VCaP (cell line): ENCODE results near the gene HBS1L.

ENCODE experiments used
- H3K27ac ChIP-seq: fragments of 450-650 bp; 2 replicates; pipeline ENCODE4 v1.5.1; 2017
- TF ChIP-seq, protein P1 (sequence below): fragments of 450-650 bp; conservative IDR thresholded peaks from 2 replicates; pipeline ENCODE4 v1.5.1; 2017; ENCODE audit warnings: mild to moderate bottlenecking, moderate library complexity

Gene HBS1L

DNA sequence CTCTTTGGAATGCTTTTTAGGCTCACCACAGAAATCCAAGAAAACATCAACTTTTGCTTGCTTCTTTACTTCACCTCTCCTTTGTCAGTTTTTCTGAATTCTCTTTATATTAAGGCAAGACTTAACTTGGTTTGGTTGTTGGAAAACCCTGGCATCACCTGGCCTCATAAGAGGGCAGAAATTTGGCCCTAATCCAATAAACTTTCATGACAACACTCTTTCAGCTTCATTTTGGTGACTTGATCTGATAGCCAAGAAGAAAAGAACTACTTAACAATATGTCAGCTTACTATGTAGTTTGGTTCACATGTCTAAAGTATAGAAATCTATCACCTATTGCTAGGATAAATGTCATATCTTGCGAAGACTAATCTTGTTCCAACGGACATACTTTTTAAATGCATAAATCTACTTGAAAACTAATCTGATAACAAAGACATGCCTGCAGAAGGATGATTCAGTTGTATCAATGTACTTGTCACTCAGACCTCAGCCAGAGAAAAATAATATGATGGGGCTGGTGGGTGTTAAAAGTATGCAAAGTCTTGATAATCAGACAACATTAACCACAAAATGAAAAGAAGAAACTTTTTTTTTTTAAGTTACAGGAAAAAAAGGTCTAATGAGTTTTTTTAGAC lies 19.3 kb upstream of the HBS1L start:
- TF ChIP-seq, protein P1, sequence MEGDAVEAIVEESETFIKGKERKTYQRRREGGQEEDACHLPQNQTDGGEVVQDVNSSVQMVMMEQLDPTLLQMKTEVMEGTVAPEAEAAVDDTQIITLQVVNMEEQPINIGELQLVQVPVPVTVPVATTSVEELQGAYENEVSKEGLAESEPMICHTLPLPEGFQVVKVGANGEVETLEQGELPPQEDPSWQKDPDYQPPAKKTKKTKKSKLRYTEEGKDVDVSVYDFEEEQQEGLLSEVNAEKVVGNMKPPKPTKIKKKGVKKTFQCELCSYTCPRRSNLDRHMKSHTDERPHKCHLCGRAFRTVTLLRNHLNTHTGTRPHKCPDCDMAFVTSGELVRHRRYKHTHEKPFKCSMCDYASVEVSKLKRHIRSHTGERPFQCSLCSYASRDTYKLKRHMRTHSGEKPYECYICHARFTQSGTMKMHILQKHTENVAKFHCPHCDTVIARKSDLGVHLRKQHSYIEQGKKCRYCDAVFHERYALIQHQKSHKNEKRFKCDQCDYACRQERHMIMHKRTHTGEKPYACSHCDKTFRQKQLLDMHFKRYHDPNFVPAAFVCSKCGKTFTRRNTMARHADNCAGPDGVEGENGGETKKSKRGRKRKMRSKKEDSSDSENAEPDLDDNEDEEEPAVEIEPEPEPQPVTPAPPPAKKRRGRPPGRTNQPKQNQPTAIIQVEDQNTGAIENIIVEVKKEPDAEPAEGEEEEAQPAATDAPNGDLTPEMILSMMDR = no peak
- no peak overlapping the region for H3K27ac ChIP-seq

DNA sequence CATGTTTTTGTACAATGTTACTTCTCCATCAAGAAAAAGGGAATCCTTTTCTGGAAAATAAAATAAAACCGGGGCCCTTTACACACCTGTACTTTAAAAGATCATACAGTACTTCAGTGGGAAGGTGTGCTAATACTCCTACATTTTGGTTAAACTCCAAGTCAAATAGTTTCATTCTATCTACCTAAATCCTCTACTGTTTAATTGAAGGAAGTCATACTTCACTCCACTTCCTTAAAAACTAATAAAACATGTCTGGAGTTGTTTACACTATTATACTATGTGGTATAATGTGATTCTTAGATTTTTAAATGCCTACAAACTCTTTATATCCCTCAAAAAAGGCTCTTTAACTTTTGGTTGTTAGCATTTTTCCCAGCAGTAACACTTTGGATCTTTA lies 18.6 kb upstream of the HBS1L start:
- H3K27ac ChIP-seq = no peak overlapping the region
- TF ChIP-seq, protein P1 = no peak

DNA sequence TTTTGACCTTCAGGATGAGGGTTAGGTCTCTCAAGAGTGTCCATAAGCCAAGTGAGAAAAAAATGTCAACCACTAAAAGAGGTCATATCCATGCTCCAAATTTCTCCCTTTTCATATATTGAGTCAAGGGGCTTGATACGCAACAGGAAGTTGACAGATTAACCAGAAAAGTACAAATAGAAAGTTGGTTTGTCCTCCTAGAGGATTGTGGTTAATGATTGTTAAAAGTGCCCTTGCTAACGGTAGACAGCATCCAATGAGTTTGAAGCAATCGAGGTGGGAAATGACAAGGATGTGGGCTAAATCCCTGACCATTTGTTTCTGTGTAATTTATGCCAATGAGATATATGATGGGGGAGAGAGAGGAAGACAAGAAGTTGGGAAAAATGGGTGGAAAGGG lies 18.1 kb upstream of the HBS1L start:
- TF ChIP-seq, protein P1 = no peak
- H3K27ac ChIP-seq = no peak overlapping the region

DNA sequence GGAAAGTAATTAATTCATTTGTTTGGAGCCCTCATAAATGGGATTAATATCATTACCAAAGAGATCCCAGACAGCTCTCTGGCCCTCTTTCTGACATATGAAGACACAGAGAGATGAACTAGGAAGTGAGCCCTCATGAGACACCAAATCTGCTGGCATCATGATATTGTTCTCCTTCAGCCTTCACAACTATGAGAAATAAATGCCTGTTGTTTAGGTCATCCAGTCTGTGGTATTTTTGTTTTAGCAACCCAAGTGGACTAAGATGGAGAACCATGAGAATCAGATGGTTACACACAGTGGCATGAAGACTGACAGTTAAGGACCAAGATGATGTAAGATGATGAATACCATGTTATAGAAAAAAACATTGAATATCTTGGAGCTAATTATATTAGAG lies 16.9 kb upstream of the HBS1L start:
- H3K27ac ChIP-seq = no peak overlapping the region
- TF ChIP-seq, protein P1 = no peak

DNA sequence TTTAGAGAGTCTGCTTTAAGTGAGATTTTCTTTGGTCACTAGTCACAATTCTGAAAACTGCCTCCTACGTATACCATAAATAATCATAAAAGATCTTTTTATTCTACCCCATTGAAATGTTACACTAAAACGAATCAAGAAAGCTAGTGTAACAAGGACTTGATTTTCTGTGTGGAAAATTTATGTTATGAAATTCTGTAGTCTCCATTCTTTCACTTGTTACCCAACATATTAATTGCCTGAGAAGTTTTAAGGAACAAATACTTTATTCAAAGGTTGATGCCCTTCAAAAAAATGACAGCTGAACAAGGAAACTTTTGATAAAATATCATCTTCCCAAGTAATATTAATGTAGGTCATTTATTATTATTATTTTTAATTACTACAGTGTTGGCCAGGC lies 13.3 kb upstream of the HBS1L start:
- TF ChIP-seq, protein P1 = no peak
- no peak overlapping the region for H3K27ac ChIP-seq

DNA sequence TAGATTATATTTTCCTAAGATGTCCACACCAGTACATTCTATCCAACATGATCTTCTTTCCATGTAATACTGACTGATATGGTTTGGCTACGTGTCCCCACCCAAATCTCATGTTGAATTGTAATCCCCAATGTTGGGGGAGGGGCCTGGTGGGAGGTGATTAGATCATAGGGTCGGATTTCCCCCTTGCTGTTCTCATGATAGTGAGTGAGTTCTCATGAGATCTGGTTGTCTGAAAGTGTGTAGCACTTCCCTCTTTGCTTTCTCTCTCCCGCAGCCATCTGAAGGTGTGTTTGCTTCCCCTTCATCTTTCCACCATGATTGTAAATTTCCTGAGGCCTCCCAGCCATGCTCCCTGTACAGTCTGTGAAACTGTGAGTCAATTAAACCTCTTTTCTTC lies 12.2 kb upstream of the HBS1L start:
- H3K27ac ChIP-seq = no peak overlapping the region
- TF ChIP-seq, protein P1 = no peak

DNA sequence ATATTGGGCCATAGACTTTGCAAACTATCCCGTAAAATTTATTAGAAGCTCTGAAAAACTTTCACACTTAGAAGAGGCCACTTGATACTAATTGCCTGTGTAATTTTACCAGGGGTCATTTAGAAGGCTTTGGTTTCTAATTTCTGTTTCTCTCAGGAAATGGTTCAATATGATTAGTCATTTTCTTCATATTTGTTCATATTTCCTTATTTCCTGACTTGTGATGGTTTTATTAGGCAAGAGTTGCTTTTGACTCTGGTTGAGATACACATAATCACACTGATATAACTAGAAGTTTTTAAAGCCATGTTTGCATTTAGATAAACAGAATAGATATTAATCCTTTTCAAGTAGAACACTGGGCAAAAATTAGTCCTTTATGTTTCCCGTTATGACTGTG lies 11.8 kb upstream of the HBS1L start:
- TF ChIP-seq, protein P1 = no peak
- H3K27ac ChIP-seq = no peak overlapping the region
